H1 (cell line): Measurements from ENCODE around the gene U2AF1L4. TPM values are rescaled to one million over a fixed set of nuclear protein-coding genes. Genes with fewer than 3 reads are reported as not detected.

Experiments used
- EP300 ChIP-seq, 2 experiments: IDR thresholded peaks; 1 replicate in 1 of 2; 2 replicates in 1 of 2; pipeline ENCODE4 v1.6.1; 2011 to 2012; ENCODE audit warnings: low read depth in 2 of 2, low read length in 2 of 2, mild to moderate bottlenecking in 2 of 2, borderline replicate concordance in 1 of 2, inconsistent platforms in 1 of 2, moderate library complexity in 1 of 2
- polyA plus RNA-seq, 7 experiments: library from polyadenylated mRNA; depleted of rRNA in 3 of 7; stranded (reverse) in 5 of 7; unstranded in 2 of 7; fragments of >200 nt in 5 of 7; fragments of 200-250 nt in 2 of 7; gene quantifications; 1 replicate in 5 of 7; 2 replicates in 1 of 7; 4 replicates in 1 of 7; pipeline versions ENCODE4 v1.2.1 to v1.2.3, GENCODE V29; 2011 to 2013; ENCODE audit warnings: missing spikeins in 2 of 7, mixed read lengths in 2 of 7
- total RNA-seq: library from RNA; stranded (reverse); fragmentation: NEBNext Ultra II Directional; extraction: Animal tissue kit (Norgen Biotek cat#: 25700); gene quantifications from 2 replicates; pipeline ENCODE4 v1.2.1, GENCODE V29; 2021

The U2AF1L4 gene
- total and polyA plus RNA-seq, 2 of the 8 experiments (the other 6 are each of a cell fraction or from before 2014, with no cell fraction given) = 15.1 to 32.7 TPM

GRCh38 chr19:35752746-35753350, 7.6 kb upstream of the U2AF1L4 start (continued):
- TF ChIP-seq EP300 (IDR thresholded peaks at IDR 0.05; ENCODE audit: borderline replicate concordance in 1 of 2, low read depth in 2 of 2, low read length in 2 of 2) = no peak
- TF ChIP-seq, all 59 proteins: peak for 0
